Gastrocnemius medialis (tissue), 4 donors: ENCODE measurements around the gene TMEM235. TPM values are rescaled to one million over a fixed set of nuclear protein-coding genes. Genes with fewer than 3 reads are reported as not detected.

ENCODE experiments used
- ATAC-seq, 2 donors: fragments of 150-250 bp; one replicate each; pipeline ENCODE4 v1.9.1; 2016
- DNase-seq, 2 donors: peaks; one replicate each; pipeline ENCODE4 v3.0.0-alpha.2; 2019
- H3K27ac ChIP-seq, 4 donors: fragments of 200-600 bp; sonication (generic); 1 replicate in 1 of 4; 2 replicates in 3 of 4; pipeline ENCODE4 v1.5.1; 2016 to 2018; ENCODE audit warnings: mild to moderate bottlenecking in 2 of 4, moderate library complexity in 1 of 4
- H3K27me3 ChIP-seq, 3 donors: fragments of 200-600 bp; sonication (generic) in 2 of 3; 1 replicate in 1 of 3; 2 replicates in 2 of 3; pipeline versions ENCODE4 v1.5.1 to v1.6.0; 2016 to 2019; ENCODE audit warnings: mild to moderate bottlenecking in 1 of 3, moderate library complexity in 1 of 3
- H3K36me3 ChIP-seq, 2 donors: fragments of 200-600 bp; sonication (generic) in 1 of 2; one replicate each; pipeline ENCODE4 v1.5.1; 2017 to 2018
- H3K4me1 ChIP-seq, 2 donors: fragments of 200-600 bp; sonication (generic) in 1 of 2; one replicate each; pipeline ENCODE4 v1.5.1; 2016 to 2017; ENCODE audit warnings: mild to moderate bottlenecking in 2 of 2
- H3K4me3 ChIP-seq, 4 donors: fragments of 200-600 bp; sonication (generic) in 3 of 4; 1 replicate in 1 of 4; 2 replicates in 3 of 4; pipeline ENCODE4 v1.5.1; 2016 to 2019; ENCODE audit warnings: mild to moderate bottlenecking in 2 of 4
- H3K9me3 ChIP-seq, 3 donors: fragments of 200-600 bp; sonication (generic) in 2 of 3; 1 replicate in 1 of 3; 2 replicates in 2 of 3; pipeline ENCODE4 v1.5.1; 2016 to 2019
- POLR2A ChIP-seq, 2 donors: fragments of 450-650 bp; IDR thresholded peaks; one replicate each; pipeline ENCODE4 v1.6.1; 2017; ENCODE audit warnings: antibody characterized with exemption in 2 of 2, mild to moderate bottlenecking in 2 of 2, moderate library complexity in 2 of 2
- in situ Hi-C, 4 donors: fragments of 200-750 bp; cut with MboI; loops; one replicate each; pipeline versions ENCODE4 v1.15.0 to v1.8.0; 2017; ENCODE audit warnings: low sequenced_read_pairs in 4 of 4
- intact Hi-C: fragments of 100-400 bp; cut with DNase I; formaldehyde crosslinking; loops from one replicate; pipeline ENCODE4 v1.15.1; 2023; ENCODE audit warnings: low total_unique reads
- total RNA-seq, 4 donors: library from RNA; depleted of rRNA; stranded (reverse); fragments of >200 nt; gene quantifications; one replicate each; pipeline versions ENCODE4 v1.1.0 to v1.2.3, GENCODE V29; 2016
- TF ChIP-seq, protein P1 (sequence below), 5 experiments: fragments of 450-650 bp in 3 of 5; fragments of 200-600 bp in 2 of 5; sonication (generic) in 2 of 5; IDR thresholded peaks in 4 of 5; conservative IDR thresholded peaks in 1 of 5; 1 replicate in 4 of 5; 2 replicates in 1 of 5; pipeline ENCODE4 v1.5.1; 2016 to 2019; ENCODE audit warnings: antibody characterized with exemption in 5 of 5, mild to moderate bottlenecking in 3 of 5, moderate library complexity in 3 of 5

The TMEM235 gene
- total RNA-seq, 4 donors from 2014 or later, result not detected

- Histone ChIP-seq H3K27me3 (peaks cover 9 to 19% (median 18%) of the 10 kb centered on the region in 3 donors), H3K9me3 (no peaks in the 10 kb centered on the region), H3K4me3 (no peak overlapping the region), H3K27ac (no peak overlapping the region), H3K4me1 (peaks cover 9 to 13% of the 10 kb centered on the region in 2 donors), H3K36me3 (no peaks in the 10 kb centered on the region)
- no peak for DNase-seq
- no peak for ATAC-seq
- in situ Hi-C loops, result no loop called here
- intact Hi-C loops, result no loop called here
- no peak for TF ChIP-seq POLR2A (IDR thresholded peaks at IDR 0.05)
- TF ChIP-seq, protein P1, sequence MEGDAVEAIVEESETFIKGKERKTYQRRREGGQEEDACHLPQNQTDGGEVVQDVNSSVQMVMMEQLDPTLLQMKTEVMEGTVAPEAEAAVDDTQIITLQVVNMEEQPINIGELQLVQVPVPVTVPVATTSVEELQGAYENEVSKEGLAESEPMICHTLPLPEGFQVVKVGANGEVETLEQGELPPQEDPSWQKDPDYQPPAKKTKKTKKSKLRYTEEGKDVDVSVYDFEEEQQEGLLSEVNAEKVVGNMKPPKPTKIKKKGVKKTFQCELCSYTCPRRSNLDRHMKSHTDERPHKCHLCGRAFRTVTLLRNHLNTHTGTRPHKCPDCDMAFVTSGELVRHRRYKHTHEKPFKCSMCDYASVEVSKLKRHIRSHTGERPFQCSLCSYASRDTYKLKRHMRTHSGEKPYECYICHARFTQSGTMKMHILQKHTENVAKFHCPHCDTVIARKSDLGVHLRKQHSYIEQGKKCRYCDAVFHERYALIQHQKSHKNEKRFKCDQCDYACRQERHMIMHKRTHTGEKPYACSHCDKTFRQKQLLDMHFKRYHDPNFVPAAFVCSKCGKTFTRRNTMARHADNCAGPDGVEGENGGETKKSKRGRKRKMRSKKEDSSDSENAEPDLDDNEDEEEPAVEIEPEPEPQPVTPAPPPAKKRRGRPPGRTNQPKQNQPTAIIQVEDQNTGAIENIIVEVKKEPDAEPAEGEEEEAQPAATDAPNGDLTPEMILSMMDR (IDR thresholded peaks at IDR 0.05 in 4 of 5, conservative IDR thresholded peaks at IDR 0.05 in 1 of 5), result no peak
Measured at GRCh38 chr17:78267253-78268073, 36.0 kb downstream of the TMEM235 start.

GRCh38 chr17:78268191-78268874 is 36.9 kb downstream of the TMEM235 start:
- ATAC-seq (no peak), DNase-seq (no peak)
- no peak overlapping the region for H3K4me3 ChIP-seq
- H3K9me3 ChIP-seq, result no peaks in the 10 kb centered on the region
- in situ Hi-C loops (no loop called here), intact Hi-C loops (no loop called here)
- TF ChIP-seq, protein P1 (IDR thresholded peaks at IDR 0.05 in 4 of 5, conservative IDR thresholded peaks at IDR 0.05 in 1 of 5), result no peak
- no peak for TF ChIP-seq POLR2A (IDR thresholded peaks at IDR 0.05)
- H3K27me3 ChIP-seq, result peaks cover 9 to 19% (median 18%) of the 10 kb centered on the region in 3 donors
- H3K4me1 ChIP-seq, result peaks cover 13% of the 10 kb centered on the region in 2 donors
- no peak overlapping the region for H3K27ac ChIP-seq
- no peaks in the 10 kb centered on the region for H3K36me3 ChIP-seq

- ATAC-seq, result no peak
- H3K36me3 ChIP-seq, result no peaks in the 10 kb centered on the region
- intact Hi-C loops, result no loop called here
- no peak for TF ChIP-seq POLR2A (IDR thresholded peaks at IDR 0.05)
- TF ChIP-seq, protein P1 (IDR thresholded peaks at IDR 0.05 in 4 of 5, conservative IDR thresholded peaks at IDR 0.05 in 1 of 5), result no peak
- H3K9me3 ChIP-seq, result no peaks in the 10 kb centered on the region
- no peak overlapping the region for H3K4me3 ChIP-seq
- no peak overlapping the region for H3K27ac ChIP-seq
- peaks cover 7 to 13% of the 10 kb centered on the region in 2 donors for H3K4me1 ChIP-seq
- peaks cover 9 to 19% (median 18%) of the 10 kb centered on the region in 3 donors for H3K27me3 ChIP-seq
- in situ Hi-C loops, result no loop called here
- no peak for DNase-seq
Measured at GRCh38 chr17:78268951-78269905, 37.8 kb downstream of the TMEM235 start.

DNA sequence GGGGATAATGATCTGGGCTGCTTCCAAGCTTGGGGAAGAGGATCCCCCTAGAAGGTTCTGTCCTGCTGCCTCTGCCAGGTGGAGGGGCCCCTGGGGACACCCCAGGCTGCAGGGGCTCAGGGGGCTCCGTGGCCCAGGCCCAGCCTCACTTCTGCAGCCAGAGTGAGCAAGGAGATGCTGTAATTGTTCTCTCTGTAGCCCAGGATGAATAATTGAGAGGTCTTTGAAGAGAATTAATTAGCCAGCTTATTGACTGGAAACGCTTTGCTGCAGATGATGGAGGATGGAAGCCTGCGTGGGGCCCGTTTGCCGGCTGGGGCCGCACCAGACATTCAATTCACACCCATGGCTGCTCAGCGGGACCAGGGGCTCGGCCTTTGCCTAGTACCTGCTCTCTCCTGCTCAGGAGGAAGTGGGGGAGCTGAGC is 38.5 kb downstream of the TMEM235 start:
- TF ChIP-seq POLR2A (IDR thresholded peaks at IDR 0.05), result no peak
- TF ChIP-seq, protein P1 (IDR thresholded peaks at IDR 0.05 in 4 of 5, conservative IDR thresholded peaks at IDR 0.05 in 1 of 5), result no peak
- H3K4me3 ChIP-seq, result no peak overlapping the region
- in situ Hi-C loops (no loop called here), intact Hi-C loops (no loop called here)
- H3K4me1 ChIP-seq, result peaks cover 7 to 13% of the 10 kb centered on the region in 2 donors
- no peaks in the 10 kb centered on the region for H3K36me3 ChIP-seq
- H3K9me3 ChIP-seq, result no peaks in the 10 kb centered on the region
- no peak for ATAC-seq
- H3K27ac ChIP-seq, result no peak overlapping the region
- H3K27me3 ChIP-seq, result peaks cover 9 to 19% (median 18%) of the 10 kb centered on the region in 3 donors
- no peak for DNase-seq
